Measurements from ENCODE around the gene PLCD3.

PLCD3 gene

DNA sequence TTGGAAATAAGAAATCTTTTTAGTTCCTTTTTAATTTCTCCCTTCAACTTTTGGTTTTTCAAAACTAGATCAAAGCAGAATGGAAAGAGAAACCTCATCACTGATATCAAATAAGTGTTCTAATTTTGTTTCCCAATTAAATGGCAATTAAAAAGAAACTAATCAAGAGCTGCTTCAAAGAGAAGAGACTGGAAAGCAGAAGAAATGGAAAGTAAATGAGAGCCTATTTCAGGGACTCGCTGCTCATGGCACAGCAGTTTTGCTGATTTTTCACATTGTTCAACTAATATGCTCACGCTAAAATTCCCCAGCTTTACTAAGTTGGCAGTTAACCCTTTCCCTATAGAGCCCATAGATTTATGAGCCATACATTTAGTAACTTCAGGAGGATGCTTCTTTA lies 64.7 kb downstream of the PLCD3 start:
- DNase-seq, result no peak

DNA sequence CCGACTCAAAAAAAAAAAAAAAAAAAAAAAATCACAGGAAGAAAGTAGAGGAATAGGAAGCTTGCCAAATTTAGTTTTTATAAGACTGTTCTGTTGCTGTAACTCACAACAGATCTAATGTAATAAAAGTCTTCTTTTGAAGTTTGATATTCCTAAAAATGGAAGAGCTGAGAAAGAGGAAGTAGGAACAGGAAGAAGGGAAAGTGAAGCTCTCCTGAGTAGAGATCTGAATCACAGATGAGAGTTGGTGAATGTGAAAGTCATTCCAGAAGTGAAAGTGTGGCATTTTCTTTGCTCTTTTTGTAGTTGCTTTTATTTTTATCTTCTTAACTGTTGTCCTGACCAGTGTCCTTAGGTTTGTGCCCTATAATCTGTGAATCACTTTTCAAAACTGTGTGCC lies 69.1 kb downstream of the PLCD3 start:
- no peak for DNase-seq

DNA sequence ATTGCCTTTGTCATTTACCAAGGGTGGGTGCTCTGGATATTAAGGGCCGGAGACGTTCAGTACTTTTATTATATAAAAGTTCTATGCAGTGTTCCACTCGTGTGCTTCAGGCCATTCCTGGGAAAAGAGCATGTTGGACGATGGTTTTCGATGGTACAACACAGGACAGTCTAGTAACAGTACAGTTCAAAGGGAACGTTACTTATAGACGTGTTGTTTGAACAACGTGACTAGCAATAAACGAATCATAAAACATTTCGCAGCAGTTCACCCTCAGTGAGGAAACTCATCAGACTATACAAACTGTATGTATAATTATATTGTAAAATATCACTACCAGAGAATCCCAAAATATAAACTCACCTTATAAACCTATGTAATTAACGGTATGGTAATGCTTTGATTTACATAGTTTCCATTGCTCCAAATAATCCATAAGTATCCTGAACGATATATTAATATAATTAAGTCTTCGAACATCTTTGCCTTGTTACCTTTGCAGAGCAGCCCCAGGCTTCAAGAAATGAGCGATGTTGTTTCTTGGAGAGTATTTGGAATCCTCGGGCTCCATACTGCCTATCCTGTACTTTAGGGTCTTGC lies 70.6 kb downstream of the PLCD3 start:
- no peak for DNase-seq

DNA sequence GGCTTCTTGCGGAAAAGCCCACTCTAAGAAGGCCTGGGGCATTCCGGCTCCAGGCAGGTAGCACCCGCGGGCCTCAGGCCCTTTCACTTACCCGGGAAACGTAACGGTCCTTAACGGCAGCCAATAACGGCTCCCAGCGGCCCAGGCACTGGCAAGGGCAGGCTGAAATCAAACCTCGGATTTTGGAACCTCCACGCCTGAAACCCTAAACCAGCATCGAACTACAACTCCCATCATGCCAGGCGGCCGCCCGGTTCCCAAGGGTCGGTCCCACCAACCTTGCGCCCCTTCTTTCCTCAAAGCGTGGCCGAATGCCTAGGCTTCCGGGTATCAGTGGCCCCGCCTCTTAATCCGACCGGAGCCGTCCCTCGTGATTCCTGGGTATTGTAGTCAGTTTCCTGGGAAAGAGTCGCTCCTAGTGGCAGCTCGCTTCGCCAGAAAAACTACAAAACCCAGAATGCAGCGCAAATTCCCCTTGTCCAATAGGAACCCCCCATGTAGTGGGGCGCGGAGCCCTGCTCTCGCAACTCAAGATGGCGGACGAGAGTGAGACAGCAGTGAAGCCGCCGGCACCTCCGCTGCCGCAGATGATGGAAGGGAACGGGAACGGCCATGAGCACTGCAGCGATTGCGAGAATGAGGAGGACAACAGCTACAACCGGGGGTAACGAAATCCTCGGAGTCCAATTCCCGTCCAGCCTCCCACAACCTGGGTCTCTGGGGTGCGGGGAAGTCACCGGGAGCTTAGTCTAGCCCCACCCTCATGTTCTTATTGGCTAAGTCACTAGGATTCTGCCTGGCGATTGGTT lies 71.3 kb downstream of the PLCD3 start, which contains the start of gene NMT1:
Gene NMT1, plus strand, starts transcription at position 521 of the 809 bp plus-strand sequence. Its CDS starts 13 bp downstream, at position 534.
- DNase-seq, result peak; percentile 97

DNA sequence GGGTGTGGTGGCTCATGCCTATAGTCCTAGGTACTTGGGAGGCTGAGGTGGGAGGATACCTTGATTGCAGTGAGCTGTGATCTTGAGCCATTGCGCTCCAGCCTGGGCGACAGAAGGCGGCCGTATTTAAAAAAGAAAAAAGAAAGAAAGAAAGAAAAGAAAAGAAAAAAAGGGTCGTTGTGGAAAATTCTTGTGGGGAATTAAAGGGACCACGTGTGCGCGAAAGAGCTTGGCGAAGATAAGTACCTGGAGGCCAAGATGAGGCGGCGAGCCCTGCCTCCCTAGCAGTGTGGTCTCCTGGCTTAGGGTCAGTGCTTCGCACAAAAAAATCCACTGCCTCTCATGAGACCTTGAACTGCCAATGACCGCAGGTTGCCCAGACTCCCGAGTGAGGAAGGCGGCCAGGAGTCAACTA lies 71.9 kb downstream of the PLCD3 start:
- no peak for DNase-seq

Measured in activated T-cell treated with anti-CD3 and anti-CD28 coated beads, Interleukin-2, amount 50 U/mL, for 48 hours (primary cell).